H54 (cell line): ENCODE measurements around the gene PGBD2.

Experiments
- DNase-seq: peaks from one replicate; pipeline ENCODE4 v3.0.0; 2011; ENCODE audit warnings: low spot score, mixed read lengths; ENCODE audit not compliant: insufficient read length
- FAIRE-seq: peaks from 3 replicates; lab custom pipeline; 2011; peaks lifted over from hg19 to GRCh38; lab: Jason Lieb, UNC
- POLR2A ChIP-seq: IDR thresholded peaks from 2 replicates; pipeline ENCODE4 v1.6.1; 2011; ENCODE audit warnings: low read depth, mild to moderate bottlenecking, low read length

PGBD2 gene

GRCh38 chr1:248906009-248906752 lies at the start of gene PGBD2:
PGBD2 (plus strand) TSS chr1:248906235; CDS start chr1:248913863, 7,628 bp downstream.
- TF ChIP-seq POLR2A, result peak; percentile 97
- FAIRE-seq (no peak), DNase-seq (peak; percentile 81)

GRCh38 chr1:248857201-248857600 lies 48.8 kb upstream of the PGBD2 start:
- no peak for FAIRE-seq
- DNase-seq, result no peak
- TF ChIP-seq POLR2A, result no peak

- TF ChIP-seq POLR2A, result no peak
- FAIRE-seq (no peak), DNase-seq (no peak)
Measured at GRCh38 chr1:248857749-248858095, 48.3 kb upstream of the PGBD2 start.

GRCh38 chr1:248858096-248858890 lies 47.7 kb upstream of the PGBD2 start:
- no peak for DNase-seq
- peak; percentile 48; the same call in 1 of the 2 replicates for TF ChIP-seq POLR2A
- FAIRE-seq, result no peak

- no peak for FAIRE-seq
- peak; percentile 88 for DNase-seq
- TF ChIP-seq POLR2A, result peak; percentile 93
Measured at GRCh38 chr1:248858891-248859889, 46.8 kb upstream of the PGBD2 start, which contains the start of gene ZNF692. ZNF692 (minus strand) TSS chr1:248859085; CDS start chr1:248858309, 776 bp downstream.

DNA sequence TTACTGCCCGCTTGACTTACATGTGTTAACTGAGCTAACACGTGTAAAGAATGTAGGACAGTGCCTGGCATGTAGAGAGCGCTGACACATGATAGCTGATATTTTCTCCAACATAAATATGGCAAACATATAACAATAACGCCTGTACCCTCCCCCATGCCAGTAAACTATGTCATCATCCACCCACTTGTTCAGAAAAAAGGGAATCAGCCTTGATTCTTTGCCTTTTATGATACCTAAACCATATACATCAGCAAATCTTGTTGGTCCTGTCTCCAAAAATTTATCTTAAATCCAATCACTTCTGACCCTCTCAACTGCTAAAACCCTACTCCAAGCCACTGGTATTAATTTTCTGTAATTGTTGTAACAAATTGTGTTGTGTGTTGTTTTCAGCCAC lies 46.0 kb upstream of the PGBD2 start:
- DNase-seq (no peak), FAIRE-seq (no peak)
- no peak for TF ChIP-seq POLR2A

DNA sequence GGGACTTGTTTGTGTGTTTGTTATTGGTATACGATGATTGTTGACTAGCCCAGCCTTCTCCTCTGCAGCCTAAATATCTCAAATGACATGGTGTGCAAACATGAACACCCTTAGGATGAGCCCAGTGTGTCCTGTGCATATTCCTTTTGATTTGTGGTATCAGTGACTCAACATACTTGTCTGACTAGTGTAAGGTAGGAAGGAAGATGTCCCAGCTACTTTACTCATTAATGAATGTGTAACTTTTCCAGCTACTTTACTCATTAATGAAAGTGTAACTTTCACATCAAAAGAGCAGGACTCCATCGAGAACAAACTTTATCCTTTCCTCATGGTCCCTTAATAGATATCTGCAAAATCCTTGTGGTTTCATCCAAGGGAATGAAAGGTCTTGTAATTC lies 44.4 kb upstream of the PGBD2 start:
- no peak for TF ChIP-seq POLR2A
- no peak for DNase-seq
- FAIRE-seq, result no peak

DNA sequence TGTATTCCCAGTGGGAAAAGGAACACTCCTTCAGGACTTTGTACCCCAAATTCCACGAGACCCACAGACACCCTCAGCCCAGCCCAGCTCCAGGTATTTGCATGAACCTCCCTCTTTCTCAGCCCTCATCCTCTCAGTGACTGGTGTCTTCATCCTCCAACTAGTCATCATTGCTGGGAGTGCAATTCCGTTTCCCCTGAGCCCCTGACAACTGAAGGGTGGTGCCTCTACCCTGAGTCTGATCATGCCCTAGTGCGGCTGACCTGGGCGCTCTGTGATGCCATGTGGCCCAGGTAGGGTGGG lies 43.4 kb upstream of the PGBD2 start:
- DNase-seq (no peak), FAIRE-seq (no peak)
- no peak for TF ChIP-seq POLR2A

- FAIRE-seq (no peak), DNase-seq (peak; percentile 54)
- TF ChIP-seq POLR2A, result peak; percentile 98
Measured at GRCh38 chr1:248862998-248863881, 42.8 kb upstream of the PGBD2 start.

DNA sequence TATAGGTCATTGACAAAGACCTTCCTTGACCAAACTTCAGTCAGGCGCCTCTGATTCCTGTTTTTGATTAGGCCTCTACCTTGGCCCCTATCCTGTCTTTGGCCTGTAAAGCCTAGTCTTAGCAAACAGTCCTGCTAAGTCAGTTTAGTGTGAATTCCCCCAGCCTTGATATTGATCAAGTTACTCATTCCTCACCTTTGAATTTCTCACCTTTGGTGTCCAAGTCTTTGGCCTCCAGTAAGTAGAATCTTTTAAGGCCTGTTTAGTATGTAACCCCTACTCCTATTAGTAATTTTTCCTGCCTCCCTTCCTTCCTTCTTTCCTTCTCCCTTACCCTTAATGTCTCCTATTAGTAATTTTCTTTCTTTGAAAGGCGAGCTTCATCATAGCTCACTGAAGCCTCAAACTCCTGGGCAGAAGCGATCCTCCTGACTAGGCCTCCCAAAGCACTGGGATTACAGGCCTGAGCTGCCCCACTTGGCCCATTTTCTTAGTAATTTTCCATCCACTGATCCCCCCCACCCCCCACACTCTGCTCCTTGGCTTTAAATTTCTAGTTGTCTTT lies 34.1 kb upstream of the PGBD2 start:
- DNase-seq (no peak), FAIRE-seq (no peak)
- no peak for TF ChIP-seq POLR2A

GRCh38 chr1:248872752-248873408 lies 33.2 kb upstream of the PGBD2 start:
- DNase-seq (no peak), FAIRE-seq (no peak)
- no peak for TF ChIP-seq POLR2A

DNA sequence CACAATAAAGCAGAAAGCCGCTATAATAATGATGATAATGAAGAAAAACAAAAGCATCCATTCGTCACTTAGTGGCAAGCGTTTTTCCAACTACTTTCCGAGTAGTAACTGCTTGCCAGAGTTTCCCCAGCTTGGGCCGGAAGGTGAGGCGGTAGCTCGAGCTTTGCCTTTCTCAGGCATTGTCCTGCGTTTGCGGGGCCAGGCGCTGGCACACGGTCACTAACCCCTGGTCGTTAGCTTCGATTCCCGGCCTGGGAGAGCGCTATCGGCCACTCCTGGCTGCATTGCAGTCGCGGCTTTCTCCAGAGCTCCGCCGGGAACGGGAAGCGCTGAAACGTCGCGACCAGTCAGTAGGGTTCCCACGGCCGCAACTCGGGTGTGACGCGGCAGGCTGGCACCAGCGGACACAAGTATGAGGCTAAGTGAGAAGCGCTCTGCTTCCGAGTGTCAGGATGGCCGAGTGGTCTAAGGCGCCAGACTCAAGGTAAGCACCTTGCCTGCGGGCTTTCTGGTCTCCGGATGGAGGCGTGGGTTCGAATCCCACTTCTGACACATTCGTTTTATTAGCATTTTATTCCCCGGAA lies 32.5 kb upstream of the PGBD2 start:
- FAIRE-seq, result no peak
- peak; percentile 59 for DNase-seq
- no peak for TF ChIP-seq POLR2A
